A549 (cell line): ENCODE data around the gene TUT1. TPM values are rescaled to one million over a fixed set of nuclear protein-coding genes. Genes with fewer than 3 reads are reported as not detected.

Experiments used
- ATAC-seq, 2 experiments: fragments of 200-7000 bp in 1 of 2; fragments of >200 bp in 1 of 2; cut with Nextera tagmentation in 1 of 2; cut with Tn5 transposase in 1 of 2; 3 replicates each; pipeline versions ENCODE4 v1.8.0 to v1.9.1; 2018 to 2020; ENCODE audit warnings: mild to moderate bottlenecking in 1 of 2, moderate library complexity in 1 of 2
- CTCF ChIA-PET: fragments of 300-600 bp; sonication (Branson Sonifier 250); formaldehyde crosslinking; extraction: SDS; loops from one replicate; lab custom pipeline; 2021; ENCODE audit warnings: antibody characterized with exemption, inconsistent platforms; lab: Yijun Ruan, JAX
- POLR2A ChIA-PET: fragments of 350-600 bp; formaldehyde crosslinking; extraction: SDS; loops from one replicate; lab custom pipeline; 2021; ENCODE audit warnings: antibody characterized with exemption, inconsistent platforms; lab: Yijun Ruan, JAX
- DNase-seq, 2 experiments: peaks; one replicate each; pipeline versions ENCODE4 v3.0.0 to v3.0.0-alpha.2; 2011 to 2016; ENCODE audit warnings: low read depth in 1 of 2, low spot score in 1 of 2
- FAIRE-seq: peaks from 2 replicates; lab custom pipeline; 2011; peaks lifted over from hg19 to GRCh38; lab: Jason Lieb, UNC
- H3K27ac ChIP-seq, 2 experiments: fragments of >200 bp; sonication (Bioruptor Twin); formaldehyde crosslinking; 3 replicates each; pipeline ENCODE4 v1.5.1; 2016 to 2017
- H3K4me1 ChIP-seq: fragments of >200 bp; sonication (Bioruptor Twin); formaldehyde crosslinking; 3 replicates; pipeline ENCODE4 v1.6.1; 2016
- H3K4me2 ChIP-seq: fragments of >200 bp; sonication (Bioruptor Twin); formaldehyde crosslinking; 3 replicates; pipeline ENCODE4 v1.6.1; 2016
- H3K4me3 ChIP-seq: fragments of >200 bp; sonication (Bioruptor Twin); formaldehyde crosslinking; 3 replicates; pipeline ENCODE4 v1.5.1; 2016
- H3K9me3 ChIP-seq: fragments of >200 bp; sonication (Bioruptor Twin); formaldehyde crosslinking; 3 replicates; pipeline ENCODE4 v1.6.1; 2016
- CBX2 ChIP-seq: fragments of 200-600 bp; sonication (generic); IDR thresholded peaks from 2 replicates; pipeline ENCODE4 v1.6.1; 2016; ENCODE audit warnings: low read depth, mild to moderate bottlenecking, borderline replicate concordance
- CBX8 ChIP-seq: fragments of 200-600 bp; sonication (generic); IDR thresholded peaks from 2 replicates; pipeline ENCODE4 v1.6.1; 2016
- CHD2 ChIP-seq: fragments of 150-350 bp; IDR thresholded peaks from 2 replicates; pipeline ENCODE4 v1.6.1; 2014; ENCODE audit warnings: low read length; ENCODE audit not compliant: partially characterized antibody
- CHD4 ChIP-seq: fragments of 200-600 bp; sonication (generic); IDR thresholded peaks from 2 replicates; pipeline ENCODE4 v1.6.1; 2016; ENCODE audit warnings: antibody characterized with exemption, mild to moderate bottlenecking, borderline replicate concordance
- EP300 ChIP-seq, 2 experiments: fragments of >200 bp; sonication (Bioruptor Twin); formaldehyde crosslinking; IDR thresholded peaks; 2 replicates in 1 of 2; 3 replicates in 1 of 2; pipeline ENCODE4 v1.6.1; 2016 to 2017
- FOSB ChIP-seq: fragments of 250-450 bp; sonication (Bioruptor Pico); IDR thresholded peaks from 2 replicates; pipeline ENCODE4 v1.5.0; 2020; ENCODE audit warnings: mild to moderate bottlenecking, moderate library complexity
- GATA3 ChIP-seq: IDR thresholded peaks from 2 replicates; pipeline ENCODE4 v1.6.1; 2012; ENCODE audit warnings: borderline replicate concordance
- HOXB5 ChIP-seq: fragments of 250-450 bp; sonication (Bioruptor Pico); IDR thresholded peaks from 2 replicates; pipeline ENCODE4 v1.5.0; 2020; ENCODE audit warnings: mild to moderate bottlenecking, moderate library complexity
- JUN ChIP-seq, 2 experiments: fragments of >200 bp; sonication (Bioruptor Twin); formaldehyde crosslinking; IDR thresholded peaks; 2 replicates in 1 of 2; 3 replicates in 1 of 2; pipeline ENCODE4 v1.6.1; 2016 to 2017
- JUNB ChIP-seq: fragments of >200 bp; sonication (Bioruptor Twin); formaldehyde crosslinking; IDR thresholded peaks from 2 replicates; pipeline ENCODE4 v1.6.1; 2016
- KDM5A ChIP-seq: fragments of 200-600 bp; sonication (generic); IDR thresholded peaks from 2 replicates; pipeline ENCODE4 v1.6.1; 2016; ENCODE audit warnings: antibody characterized with exemption, mild to moderate bottlenecking
- MAZ ChIP-seq: fragments of 150-350 bp; IDR thresholded peaks from 2 replicates; pipeline ENCODE4 v1.6.1; 2014; ENCODE audit warnings: antibody characterized with exemption, low read depth, low read length, borderline replicate concordance
- POLR2A ChIP-seq: IDR thresholded peaks from 2 replicates; pipeline ENCODE4 v1.6.1; 2012; ENCODE audit warnings: mild to moderate bottlenecking, low read length
- POLR2AphosphoS2 ChIP-seq: conservative IDR thresholded peaks from 2 replicates; pipeline ENCODE4 v1.6.1; 2012; ENCODE audit warnings: low read length, improper control_type of control experiment, inconsistent platforms
- RFX5 ChIP-seq: fragments of 450-650 bp; IDR thresholded peaks from 2 replicates; pipeline ENCODE4 v1.7.1; 2014; ENCODE audit warnings: antibody characterized with exemption, mild to moderate bottlenecking, moderate library complexity
- SMC3 ChIP-seq: fragments of >200 bp; sonication (Bioruptor Twin); formaldehyde crosslinking; IDR thresholded peaks from 3 replicates; pipeline ENCODE4 v1.6.1; 2018; ENCODE audit warnings: inconsistent platforms
- TFCP2L1 ChIP-seq: fragments of 250-450 bp; sonication (Bioruptor Pico); IDR thresholded peaks from 2 replicates; pipeline ENCODE4 v1.5.0; 2021; ENCODE audit warnings: mild to moderate bottlenecking
- TP53 ChIP-seq: fragments of 250-450 bp; sonication (Bioruptor Pico); IDR thresholded peaks from 2 replicates; pipeline ENCODE4 v1.5.0; 2021; ENCODE audit warnings: mild to moderate bottlenecking, moderate library complexity
- ZFP36 ChIP-seq: fragments of 450-650 bp; IDR thresholded peaks from 2 replicates; pipeline ENCODE4 v1.6.1; 2014; ENCODE audit warnings: borderline replicate concordance; ENCODE audit not compliant: partially characterized antibody
- ZSCAN20 ChIP-seq: fragments of 250-450 bp; sonication (Bioruptor Pico); IDR thresholded peaks from 2 replicates; pipeline ENCODE4 v1.8.0; 2022; ENCODE audit warnings: mild to moderate bottlenecking, moderate library complexity
- WGBS: methylation state at CpG from one replicate; pipeline ENCODE4 v1.1.6; 2017; ENCODE audit errors: missing lambda C conversion rate; 5-methylcytosine and 5-hydroxymethylcytosine counted together
- polyA plus RNA-seq, 4 experiments: library from polyadenylated mRNA; depleted of rRNA in 3 of 4; stranded (reverse); fragments of >200 nt; fragmentation: RNase III in 1 of 4; extraction: RNeasy Plus Mini Kit Qiagen cat#74134 plus additional on column Dnase treatment in 1 of 4; gene quantifications; 2 replicates in 3 of 4; 3 replicates in 1 of 4; pipeline ENCODE4 v1.2.3, GENCODE V29; 2011 to 2017
- TF ChIP-seq, protein P1 (sequence below): IDR thresholded peaks from 2 replicates; pipeline ENCODE4 v1.6.1; 2012; ENCODE audit warnings: low read depth, borderline replicate concordance
- TF ChIP-seq, protein P2 (sequence below): fragments of >200 bp; sonication (Bioruptor Twin); formaldehyde crosslinking; IDR thresholded peaks from 3 replicates; pipeline ENCODE4 v1.5.1; 2016
- TF ChIP-seq, protein P3 (sequence below): IDR thresholded peaks from 2 replicates; pipeline ENCODE4 v1.6.1; 2012
- TF ChIP-seq, protein P4 (sequence below): IDR thresholded peaks from 2 replicates; pipeline ENCODE4 v1.6.1; 2012

TUT1 gene
- polyA plus RNA-seq, 2 of the 4 experiments (the other 2 are of a cell fraction): 11.1 to 15.5 TPM

DNA sequence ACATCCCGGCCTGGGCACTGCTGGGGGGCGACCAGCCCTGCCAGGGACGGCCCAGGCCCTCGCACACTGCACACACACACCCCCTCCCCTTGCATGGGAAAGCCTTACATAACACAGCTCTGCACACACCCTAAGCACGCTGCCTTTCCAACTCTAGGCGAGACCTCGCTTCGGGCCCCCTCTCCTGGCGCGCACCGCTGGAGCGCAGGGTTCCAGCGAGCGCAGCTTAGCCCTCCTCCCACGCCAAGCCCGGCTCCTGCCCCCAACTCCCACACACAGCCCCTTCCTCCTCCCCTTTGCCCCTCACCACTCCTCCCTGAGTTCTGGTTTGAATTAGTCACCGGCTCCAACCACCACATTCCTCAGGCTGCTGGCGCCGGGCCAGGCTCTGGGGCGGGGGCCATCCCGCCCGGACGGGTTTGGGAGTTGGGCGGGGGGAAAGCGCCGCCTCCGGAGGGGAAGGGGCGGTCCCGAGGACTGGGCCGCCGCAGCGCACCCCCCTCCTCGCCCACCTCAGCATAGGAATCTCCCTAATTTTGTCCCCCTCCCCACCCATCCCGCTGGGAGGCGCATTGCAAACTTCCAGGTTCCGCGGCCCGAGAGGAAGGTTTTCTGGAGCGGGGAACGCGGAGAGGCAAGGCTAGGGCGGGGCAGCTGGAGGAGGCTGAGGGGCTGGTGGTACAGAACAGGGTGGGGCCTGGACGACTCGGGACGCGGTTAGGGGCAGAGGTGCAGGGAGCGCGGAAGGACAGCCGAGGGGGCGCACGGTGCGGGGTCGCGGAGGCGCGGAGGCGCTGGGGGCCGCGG is 45.7 kb downstream of the TUT1 start (continued):
- TF ChIP-seq, protein P1, sequence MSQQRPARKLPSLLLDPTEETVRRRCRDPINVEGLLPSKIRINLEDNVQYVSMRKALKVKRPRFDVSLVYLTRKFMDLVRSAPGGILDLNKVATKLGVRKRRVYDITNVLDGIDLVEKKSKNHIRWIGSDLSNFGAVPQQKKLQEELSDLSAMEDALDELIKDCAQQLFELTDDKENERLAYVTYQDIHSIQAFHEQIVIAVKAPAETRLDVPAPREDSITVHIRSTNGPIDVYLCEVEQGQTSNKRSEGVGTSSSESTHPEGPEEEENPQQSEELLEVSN: peak; percentile 35; the same call in 1 of the 2 replicates
- TF ChIP-seq, protein P2, sequence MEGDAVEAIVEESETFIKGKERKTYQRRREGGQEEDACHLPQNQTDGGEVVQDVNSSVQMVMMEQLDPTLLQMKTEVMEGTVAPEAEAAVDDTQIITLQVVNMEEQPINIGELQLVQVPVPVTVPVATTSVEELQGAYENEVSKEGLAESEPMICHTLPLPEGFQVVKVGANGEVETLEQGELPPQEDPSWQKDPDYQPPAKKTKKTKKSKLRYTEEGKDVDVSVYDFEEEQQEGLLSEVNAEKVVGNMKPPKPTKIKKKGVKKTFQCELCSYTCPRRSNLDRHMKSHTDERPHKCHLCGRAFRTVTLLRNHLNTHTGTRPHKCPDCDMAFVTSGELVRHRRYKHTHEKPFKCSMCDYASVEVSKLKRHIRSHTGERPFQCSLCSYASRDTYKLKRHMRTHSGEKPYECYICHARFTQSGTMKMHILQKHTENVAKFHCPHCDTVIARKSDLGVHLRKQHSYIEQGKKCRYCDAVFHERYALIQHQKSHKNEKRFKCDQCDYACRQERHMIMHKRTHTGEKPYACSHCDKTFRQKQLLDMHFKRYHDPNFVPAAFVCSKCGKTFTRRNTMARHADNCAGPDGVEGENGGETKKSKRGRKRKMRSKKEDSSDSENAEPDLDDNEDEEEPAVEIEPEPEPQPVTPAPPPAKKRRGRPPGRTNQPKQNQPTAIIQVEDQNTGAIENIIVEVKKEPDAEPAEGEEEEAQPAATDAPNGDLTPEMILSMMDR: no peak
- TF ChIP-seq CBX2 (no peak), TP53 (CRISPR knock-in tag) (no peak), JUN (IDR thresholded peaks at IDR 0.05) (peak; percentile 41 to 81; a peak in 4 of 5 replicates), POLR2A (peak; percentile 47), HOXB5 (no peak), ZSCAN20 (CRISPR knock-in tag) (no peak), TFCP2L1 (no peak), SMC3 (no peak; the same call in 2 of the 3 replicates), CHD2 (no peak), RFX5 (no peak), GATA3 (peak; percentile 67; the same call in 1 of the 2 replicates), KDM5A (no peak), POLR2AphosphoS2 (no peak), EP300 (IDR thresholded peaks at IDR 0.05) (peak in 1 of 2 experiments; percentile 22; a peak in 1 of 5 replicates), ZFP36 (no peak)
- TF ChIP-seq, protein P3, sequence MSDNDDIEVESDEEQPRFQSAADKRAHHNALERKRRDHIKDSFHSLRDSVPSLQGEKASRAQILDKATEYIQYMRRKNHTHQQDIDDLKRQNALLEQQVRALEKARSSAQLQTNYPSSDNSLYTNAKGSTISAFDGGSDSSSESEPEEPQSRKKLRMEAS: peak; percentile 85
- TF ChIP-seq, protein P4, sequence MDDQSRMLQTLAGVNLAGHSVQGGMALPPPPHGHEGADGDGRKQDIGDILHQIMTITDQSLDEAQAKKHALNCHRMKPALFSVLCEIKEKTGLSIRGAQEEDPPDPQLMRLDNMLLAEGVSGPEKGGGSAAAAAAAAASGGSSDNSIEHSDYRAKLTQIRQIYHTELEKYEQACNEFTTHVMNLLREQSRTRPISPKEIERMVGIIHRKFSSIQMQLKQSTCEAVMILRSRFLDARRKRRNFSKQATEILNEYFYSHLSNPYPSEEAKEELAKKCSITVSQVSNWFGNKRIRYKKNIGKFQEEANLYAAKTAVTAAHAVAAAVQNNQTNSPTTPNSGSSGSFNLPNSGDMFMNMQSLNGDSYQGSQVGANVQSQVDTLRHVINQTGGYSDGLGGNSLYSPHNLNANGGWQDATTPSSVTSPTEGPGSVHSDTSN: 0 out of 2 replicates have a peak, but pooled peaks have one; percentile 15

DNA sequence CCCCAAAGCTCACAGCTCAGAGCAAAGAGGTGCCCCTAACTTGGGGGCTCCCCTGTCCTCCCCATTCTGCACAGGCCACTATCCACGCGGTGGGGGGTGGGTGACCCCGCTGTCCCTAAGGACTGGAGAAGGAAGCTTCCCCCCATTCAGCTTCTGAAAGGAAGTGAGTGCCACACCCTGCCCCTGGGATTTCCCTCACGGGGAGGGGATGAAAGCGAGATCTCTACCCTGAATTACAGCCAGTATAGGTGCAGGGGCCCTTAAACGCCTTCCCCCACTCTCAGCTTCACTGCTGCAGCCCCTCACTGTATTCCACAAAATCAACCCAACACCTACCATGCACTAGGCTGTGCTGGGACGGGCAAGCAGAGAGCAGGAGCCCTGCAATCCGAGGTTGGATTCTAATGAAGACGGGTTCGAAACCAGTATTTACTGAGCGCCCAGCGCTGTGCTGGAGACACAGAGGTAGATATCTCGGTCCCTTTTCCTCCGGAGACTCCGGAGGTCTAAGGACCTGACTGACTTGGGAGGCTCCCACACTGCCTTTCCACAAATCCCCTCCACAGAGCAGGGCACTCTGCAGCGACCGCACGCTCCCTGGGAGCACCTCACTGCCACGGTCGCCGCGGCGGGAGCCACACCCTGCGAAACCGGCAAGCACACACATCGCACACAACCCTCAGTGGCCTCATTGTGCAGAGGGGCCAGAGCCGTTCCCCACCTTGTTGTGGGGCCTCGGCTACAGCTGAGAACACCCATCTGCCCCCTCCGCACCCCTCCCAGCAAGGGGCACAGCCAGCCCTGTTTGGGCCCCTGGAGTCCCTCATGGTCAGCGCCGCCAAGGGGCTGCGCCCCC is 46.5 kb downstream of the TUT1 start:
- peak overlapping the region; percentile 96 for H3K4me3 ChIP-seq
- peak; percentile 6 to 17; a peak in 4 of 6 replicates for ATAC-seq
- CTCF ChIA-PET: interaction anchor here (0.8 to 14.5 kb wide), 12 partner anchors 9 to 165 kb away, joined by 3 to 322 read pairs (median 15); partner anchors contain the start of gene SCGB1A1
- H3K4me2 ChIP-seq: peak overlapping the region; percentile 96
- peak; percentile 48 to 49 for DNase-seq
- peak overlapping the region; percentile 97 to 98 for H3K27ac ChIP-seq
- TF ChIP-seq MAZ (no peak), CHD4 (no peak), JUNB (no peak), CBX8 (no peak), FOSB (no peak)
- TF ChIP-seq, protein P3: 0 out of 2 replicates have a peak, but pooled peaks have one; percentile 2
- TF ChIP-seq, all 56 proteins: peak for 1
- WGBS: 4% methylated on average over 17 of the region's 32 CpGs
- Histone ChIP-seq H3K9me3 (no peaks in the 10 kb centered on the region), H3K4me1 (peaks cover 75% of the 10 kb centered on the region)
- FAIRE-seq: no peak
- POLR2A ChIA-PET: interaction anchor here (0.7 to 1.8 kb wide), 4 partner anchors 16 to 150 kb away, joined by 5 to 9 read pairs (median 6); partner anchors contain the start of gene EEF1G
